Uterus (tissue), 2 donors: ENCODE measurements around the gene GALNT12.

Experiments used
- POLR2A ChIP-seq, 2 donors: fragments of 450-650 bp; IDR thresholded peaks; one replicate each; pipeline ENCODE4 v1.6.1; 2016; ENCODE audit warnings: antibody characterized with exemption in 2 of 2, mild to moderate bottlenecking in 1 of 2, moderate library complexity in 1 of 2
- TF ChIP-seq, protein P1 (sequence below), 4 experiments: fragments of 200-600 bp in 2 of 4; fragments of 450-650 bp in 2 of 4; sonication (generic) in 2 of 4; IDR thresholded peaks; one replicate each; pipeline ENCODE4 v1.5.1; 2016 to 2019; ENCODE audit warnings: antibody characterized with exemption in 4 of 4, mild to moderate bottlenecking in 2 of 4, moderate library complexity in 1 of 4

DNA sequence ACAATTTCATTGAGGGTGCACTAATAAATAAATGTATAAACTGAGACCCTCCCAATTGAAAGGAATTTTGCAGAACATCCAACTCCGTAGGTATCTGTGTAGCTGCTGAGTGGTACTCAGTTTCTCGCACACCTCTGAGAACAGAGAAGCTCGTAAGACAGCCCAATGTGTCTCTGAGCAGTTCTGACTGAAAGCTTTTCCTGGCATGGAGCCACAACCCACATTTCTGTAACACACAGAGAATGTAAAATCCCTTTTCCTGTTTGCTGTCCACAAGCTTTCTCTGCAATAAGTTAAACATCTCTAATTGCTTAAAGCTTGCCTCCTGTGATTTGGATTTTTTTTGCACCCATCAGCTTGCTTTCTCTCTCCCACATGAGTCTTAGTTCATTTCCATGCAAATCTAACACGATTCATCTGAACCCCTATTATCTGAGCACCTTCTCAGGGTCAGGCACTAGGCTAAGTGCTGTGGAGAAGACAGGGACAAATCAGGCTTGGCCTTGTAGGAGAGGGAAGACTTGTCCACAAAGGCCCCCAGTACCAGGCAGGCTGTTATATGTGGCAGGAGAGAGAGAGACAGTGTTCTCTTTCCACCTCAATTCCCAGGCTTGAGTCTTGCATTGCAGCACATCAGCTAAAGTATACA is 92.1 kb downstream of the GALNT12 start:
- no peak for TF ChIP-seq POLR2A (IDR thresholded peaks at IDR 0.05)
- TF ChIP-seq, protein P1, sequence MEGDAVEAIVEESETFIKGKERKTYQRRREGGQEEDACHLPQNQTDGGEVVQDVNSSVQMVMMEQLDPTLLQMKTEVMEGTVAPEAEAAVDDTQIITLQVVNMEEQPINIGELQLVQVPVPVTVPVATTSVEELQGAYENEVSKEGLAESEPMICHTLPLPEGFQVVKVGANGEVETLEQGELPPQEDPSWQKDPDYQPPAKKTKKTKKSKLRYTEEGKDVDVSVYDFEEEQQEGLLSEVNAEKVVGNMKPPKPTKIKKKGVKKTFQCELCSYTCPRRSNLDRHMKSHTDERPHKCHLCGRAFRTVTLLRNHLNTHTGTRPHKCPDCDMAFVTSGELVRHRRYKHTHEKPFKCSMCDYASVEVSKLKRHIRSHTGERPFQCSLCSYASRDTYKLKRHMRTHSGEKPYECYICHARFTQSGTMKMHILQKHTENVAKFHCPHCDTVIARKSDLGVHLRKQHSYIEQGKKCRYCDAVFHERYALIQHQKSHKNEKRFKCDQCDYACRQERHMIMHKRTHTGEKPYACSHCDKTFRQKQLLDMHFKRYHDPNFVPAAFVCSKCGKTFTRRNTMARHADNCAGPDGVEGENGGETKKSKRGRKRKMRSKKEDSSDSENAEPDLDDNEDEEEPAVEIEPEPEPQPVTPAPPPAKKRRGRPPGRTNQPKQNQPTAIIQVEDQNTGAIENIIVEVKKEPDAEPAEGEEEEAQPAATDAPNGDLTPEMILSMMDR (IDR thresholded peaks at IDR 0.05) = no peak
